WERI-Rb-1 (cell line): ENCODE results near the gene NRXN3.

Source experiments
- DNase-seq: peaks from one replicate; pipeline ENCODE4 v3.0.0-alpha.2; 2020
- H3K27ac ChIP-seq: fragments of 250-450 bp; sonication (Bioruptor Pico); 2 replicates; pipeline ENCODE4 v1.5.1; 2020; ENCODE audit warnings: mild to moderate bottlenecking, moderate library complexity
- H3K27me3 ChIP-seq: fragments of 250-450 bp; sonication (Bioruptor Pico); 2 replicates; pipeline ENCODE4 v1.5.1; 2021; ENCODE audit warnings: mild to moderate bottlenecking, low read depth, moderate library complexity; ENCODE audit not compliant: insufficient read depth, severe bottlenecking
- H3K36me3 ChIP-seq: fragments of 250-450 bp; sonication (Bioruptor Pico); 2 replicates; pipeline ENCODE4 v1.5.1; 2020; ENCODE audit warnings: mild to moderate bottlenecking, moderate library complexity
- H3K4me3 ChIP-seq: 2 replicates; pipeline ENCODE4 v1.5.1; 2011; ENCODE audit warnings: low read depth, mild to moderate bottlenecking, control low read depth, low read length
- H3K9me3 ChIP-seq: fragments of 250-450 bp; sonication (Bioruptor Pico); 2 replicates; pipeline ENCODE4 v1.5.1; 2021; ENCODE audit warnings: mild to moderate bottlenecking, moderate library complexity; ENCODE audit not compliant: severe bottlenecking
- CTCF ChIP-seq: IDR thresholded peaks from 2 replicates; pipeline ENCODE4 v1.5.1; 2011; ENCODE audit warnings: low read depth, mild to moderate bottlenecking, control low read depth, inconsistent platforms, low read length

NRXN3 gene

GRCh38 chr14:78725086-78725485, 554.9 kb downstream of the NRXN3 start:
- no peaks in the 10 kb centered on the region for H3K9me3 ChIP-seq
- no peak for TF ChIP-seq CTCF
- H3K27me3 ChIP-seq, result no peaks in the 10 kb centered on the region
- no peak for DNase-seq
- H3K4me3 ChIP-seq, result no peak overlapping the region
- no peak overlapping the region for H3K27ac ChIP-seq
- H3K36me3 ChIP-seq, result no peaks in the 10 kb centered on the region

- peak overlapping the region; percentile 9; the same call in 1 of the 2 replicates for H3K4me3 ChIP-seq
- H3K9me3 ChIP-seq, result no peaks in the 10 kb centered on the region
- no peaks in the 10 kb centered on the region for H3K27me3 ChIP-seq
- H3K36me3 ChIP-seq, result no peaks in the 10 kb centered on the region
- peak; percentile 23; the same call in 1 of the 2 replicates for TF ChIP-seq CTCF
- H3K27ac ChIP-seq, result peak overlapping the region; percentile 84
- peak; percentile 78 for DNase-seq
Measured at GRCh38 chr14:78737116-78737515, 566.9 kb downstream of the NRXN3 start.

- Histone ChIP-seq H3K36me3 (no peaks in the 10 kb centered on the region), H3K27ac (peak overlapping the region; percentile 84), H3K4me3 (peak overlapping the region; percentile 3), H3K27me3 (no peaks in the 10 kb centered on the region), H3K9me3 (no peaks in the 10 kb centered on the region)
- DNase-seq, result peak; percentile 89
- TF ChIP-seq CTCF, result no peak
Measured at GRCh38 chr14:78737601-78738000, 567.4 kb downstream of the NRXN3 start.

GRCh38 chr14:78746086-78746595, 576.0 kb downstream of the NRXN3 start:
- DNase-seq, result peak; percentile 55
- no peaks in the 10 kb centered on the region for H3K27me3 ChIP-seq
- no peaks in the 10 kb centered on the region for H3K9me3 ChIP-seq
- H3K27ac ChIP-seq, result peak overlapping the region; percentile 40; the same call in 1 of the 2 replicates
- no peaks in the 10 kb centered on the region for H3K36me3 ChIP-seq
- no peak for TF ChIP-seq CTCF
- H3K4me3 ChIP-seq, result no peak overlapping the region

GRCh38 chr14:78747813-78748212, 577.6 kb downstream of the NRXN3 start:
- H3K4me3 ChIP-seq, result no peak overlapping the region
- TF ChIP-seq CTCF, result no peak
- no peak overlapping the region for H3K27ac ChIP-seq
- H3K27me3 ChIP-seq, result no peaks in the 10 kb centered on the region
- no peaks in the 10 kb centered on the region for H3K36me3 ChIP-seq
- H3K9me3 ChIP-seq, result no peaks in the 10 kb centered on the region
- DNase-seq, result no peak

GRCh38 chr14:78752518-78753188, 582.5 kb downstream of the NRXN3 start:
- no peak for DNase-seq
- H3K27ac ChIP-seq, result peak overlapping the region; percentile 57
- no peaks in the 10 kb centered on the region for H3K36me3 ChIP-seq
- H3K9me3 ChIP-seq, result no peaks in the 10 kb centered on the region
- TF ChIP-seq CTCF, result no peak
- H3K4me3 ChIP-seq, result no peak overlapping the region
- no peaks in the 10 kb centered on the region for H3K27me3 ChIP-seq
